ENCODE results near the gene IFI27L2. TPM values are rescaled to one million over a fixed set of nuclear protein-coding genes. Genes with fewer than 3 reads are reported as not detected.

IFI27L2 gene
- total and polyA plus RNA-seq, 2 experiments from 2014 or later = 91.5 to 95.1 TPM

- Histone ChIP-seq H2AFZ (no peak overlapping the region), H3K9me3 (ENCODE audit: low read depth) (no peaks in the 10 kb centered on the region), H3K27ac (no peak overlapping the region), H3K27me3 (no peaks in the 10 kb centered on the region), H3K79me2 (no peaks in the 10 kb centered on the region), H3K9me2 (replicated peaks; ENCODE audit: insufficient read depth) (no peaks in the 10 kb centered on the region), H3K4me2 (no peak overlapping the region), H4K20me1 (ENCODE audit: insufficient read depth, poor library complexity, severe bottlenecking) (no peaks in the 10 kb centered on the region), H3K4me1 (ENCODE audit: insufficient read depth) (no peaks in the 10 kb centered on the region), H3K4me3 (no peak overlapping the region), H3K36me3 (replicated peaks; ENCODE audit: insufficient read depth, low read depth) (no peaks in the 10 kb centered on the region)
- WGBS (ENCODE audit: low lambda C conversion rate, missing lambda C conversion rate) = 89% methylated on average over 9 of the region's 9 CpGs
- no peak for DNase-seq (ENCODE audit: low spot score)
- TF ChIP-seq CTCF (IDR thresholded peaks at IDR 0.05; ENCODE audit: poor library complexity) (no peak), EZH2 (IDR thresholded peaks at IDR 0.05; ENCODE audit: borderline replicate concordance) (no peak), EZH2phosphoT487 (IDR thresholded peaks at IDR 0.05; ENCODE audit: low read depth, severe bottlenecking, unreplicated experiment) (no peak)
Observed at GRCh38 chr14:94123296-94123695, 6.1 kb downstream of the IFI27L2 start.

GRCh38 chr14:94122438-94122837 lies 7.0 kb downstream of the IFI27L2 start:
- Histone ChIP-seq H3K79me2 (no peaks in the 10 kb centered on the region), H3K27me3 (no peaks in the 10 kb centered on the region), H2AFZ (no peak overlapping the region), H3K9me3 (ENCODE audit: low read depth) (no peaks in the 10 kb centered on the region), H3K4me3 (no peak overlapping the region), H3K36me3 (replicated peaks; ENCODE audit: insufficient read depth, low read depth) (no peaks in the 10 kb centered on the region), H3K27ac (no peak overlapping the region), H3K9me2 (replicated peaks; ENCODE audit: insufficient read depth) (no peaks in the 10 kb centered on the region), H3K4me2 (no peak overlapping the region), H4K20me1 (ENCODE audit: insufficient read depth, poor library complexity, severe bottlenecking) (no peaks in the 10 kb centered on the region), H3K4me1 (ENCODE audit: insufficient read depth) (no peaks in the 10 kb centered on the region)
- 75% methylated on average over 3 of the region's 3 CpGs for WGBS (ENCODE audit: low lambda C conversion rate, missing lambda C conversion rate)
- TF ChIP-seq EZH2 (IDR thresholded peaks at IDR 0.05; ENCODE audit: borderline replicate concordance) (no peak), CTCF (IDR thresholded peaks at IDR 0.05; ENCODE audit: poor library complexity) (no peak), EZH2phosphoT487 (IDR thresholded peaks at IDR 0.05; ENCODE audit: low read depth, severe bottlenecking, unreplicated experiment) (no peak)
- no peak for DNase-seq (ENCODE audit: low spot score)

GRCh38 chr14:94121485-94121884 lies 7.9 kb downstream of the IFI27L2 start:
- Histone ChIP-seq H4K20me1 (ENCODE audit: insufficient read depth, poor library complexity, severe bottlenecking) (no peaks in the 10 kb centered on the region), H3K4me1 (ENCODE audit: insufficient read depth) (no peaks in the 10 kb centered on the region), H3K9me3 (ENCODE audit: low read depth) (no peaks in the 10 kb centered on the region), H3K27ac (no peak overlapping the region), H3K27me3 (no peaks in the 10 kb centered on the region), H3K4me3 (no peak overlapping the region), H3K79me2 (no peaks in the 10 kb centered on the region), H3K36me3 (replicated peaks; ENCODE audit: insufficient read depth, low read depth) (no peaks in the 10 kb centered on the region), H3K9me2 (replicated peaks; ENCODE audit: insufficient read depth) (no peaks in the 10 kb centered on the region), H2AFZ (no peak overlapping the region), H3K4me2 (no peak overlapping the region)
- 61% methylated on average over 3 of the region's 3 CpGs for WGBS (ENCODE audit: low lambda C conversion rate, missing lambda C conversion rate)
- TF ChIP-seq EZH2 (IDR thresholded peaks at IDR 0.05; ENCODE audit: borderline replicate concordance) (no peak), EZH2phosphoT487 (IDR thresholded peaks at IDR 0.05; ENCODE audit: low read depth, severe bottlenecking, unreplicated experiment) (no peak), CTCF (IDR thresholded peaks at IDR 0.05; ENCODE audit: poor library complexity) (no peak)
- no peak for DNase-seq (ENCODE audit: low spot score)
